ENCODE data around the gene FAXDC2.

Gene FAXDC2

DNA sequence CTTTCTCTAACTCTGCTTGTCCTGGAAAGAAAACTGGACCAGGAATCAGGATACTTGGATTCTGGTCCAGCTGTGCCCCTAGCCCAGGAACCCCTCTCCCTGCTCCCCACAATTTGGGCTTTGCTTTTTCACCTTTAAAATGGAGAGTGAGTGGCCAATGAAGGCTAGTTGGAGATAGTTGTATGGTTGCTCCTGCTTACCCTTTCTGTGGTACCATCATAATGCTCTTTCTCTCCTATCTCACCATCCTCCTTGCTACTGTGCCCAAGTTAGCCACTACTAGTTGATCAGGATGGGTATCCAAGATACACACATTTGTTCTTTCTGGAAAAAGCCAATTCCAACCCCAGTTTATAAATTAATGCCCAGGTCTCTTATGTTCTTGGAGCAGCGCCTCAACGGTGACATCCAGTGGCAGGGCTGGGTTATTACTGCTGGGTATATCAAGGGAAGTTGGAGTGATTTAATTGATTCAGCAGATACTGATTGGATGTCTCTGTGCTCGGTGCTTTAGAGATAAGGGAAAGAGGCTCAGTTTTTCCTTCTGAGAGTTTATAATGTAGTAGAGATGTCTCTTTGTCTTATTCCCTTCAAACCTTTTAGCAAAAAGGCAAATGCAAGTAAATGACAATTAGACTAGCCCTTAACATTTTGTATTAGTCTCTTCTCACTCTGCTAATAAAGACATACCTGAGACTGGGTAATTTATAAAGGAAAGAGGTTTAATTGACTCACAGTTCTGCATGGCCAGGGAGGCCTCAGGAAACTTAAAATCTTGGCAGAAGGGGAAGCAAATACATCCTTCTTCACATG lies 38.5 kb downstream of the FAXDC2 start:
- H3K4me1 Mint-ChIP-seq (ENCODE audit: low read depth) = peaks cover 36% of the 10 kb centered on the region
- H3K36me3 Mint-ChIP-seq (ENCODE audit: low read depth) = peaks cover 93% of the 10 kb centered on the region
- H3K27ac Mint-ChIP-seq = peak overlapping the region; percentile 77
- H3K9me3 Mint-ChIP-seq = no peaks in the 10 kb centered on the region
- no peaks in the 10 kb centered on the region for H3K27me3 Mint-ChIP-seq
- H3K4me3 Mint-ChIP-seq = no peak overlapping the region
- peak; percentile 65 for DNase-seq

DNA sequence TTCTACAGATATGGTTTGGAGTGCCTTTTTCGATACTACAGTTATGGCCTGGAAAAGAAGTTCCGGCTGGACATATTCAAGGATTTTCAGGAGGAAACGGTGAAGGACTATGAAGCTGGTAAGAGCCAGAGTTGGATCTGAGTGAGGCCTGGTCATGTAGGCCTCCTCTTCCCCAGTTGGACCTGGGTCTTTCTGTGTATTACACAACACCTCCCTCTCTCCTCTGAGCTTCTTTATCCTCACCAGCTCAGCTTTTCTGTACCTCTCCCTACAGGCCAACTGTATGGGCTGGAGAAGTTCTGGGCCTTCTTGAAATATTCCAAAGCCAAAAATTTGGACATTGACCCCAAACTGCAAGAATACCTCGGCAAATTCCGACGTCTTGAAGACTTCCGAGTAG lies 39.2 kb downstream of the FAXDC2 start:
- H3K4me1 Mint-ChIP-seq (ENCODE audit: low read depth) = peaks cover 33% of the 10 kb centered on the region
- H3K4me3 Mint-ChIP-seq = no peak overlapping the region
- H3K27ac Mint-ChIP-seq = peak overlapping the region; percentile 11

DNA sequence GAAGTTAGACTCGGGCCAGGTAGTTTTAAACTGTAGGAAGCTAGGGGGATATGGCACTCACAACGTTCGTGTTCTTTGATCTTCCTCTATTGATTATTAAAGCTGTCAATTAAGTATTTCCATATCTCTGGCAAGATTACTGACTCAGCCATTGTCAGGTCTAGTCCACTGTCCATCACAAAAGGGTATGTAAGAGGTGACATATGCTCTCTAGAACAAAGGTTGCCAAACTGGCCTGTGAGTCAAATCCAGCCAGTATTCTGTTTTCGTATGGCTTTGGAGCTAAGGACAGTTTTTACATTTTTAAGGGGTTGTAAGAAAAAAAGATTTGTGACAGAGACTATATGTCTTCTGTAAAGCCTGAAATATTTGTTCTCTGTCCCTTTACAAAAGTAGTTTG lies 44.2 kb downstream of the FAXDC2 start:
- Mint-ChIP-seq H3K27ac (no peak overlapping the region), H3K27me3 (no peaks in the 10 kb centered on the region)

More for the DNA sequence above, 39.2 kb downstream of the FAXDC2 start:
- peaks cover 93% of the 10 kb centered on the region for H3K36me3 Mint-ChIP-seq (ENCODE audit: low read depth)
- no peak for DNase-seq
- H3K27me3 Mint-ChIP-seq = no peaks in the 10 kb centered on the region
- no peaks in the 10 kb centered on the region for H3K9me3 Mint-ChIP-seq

DNA sequence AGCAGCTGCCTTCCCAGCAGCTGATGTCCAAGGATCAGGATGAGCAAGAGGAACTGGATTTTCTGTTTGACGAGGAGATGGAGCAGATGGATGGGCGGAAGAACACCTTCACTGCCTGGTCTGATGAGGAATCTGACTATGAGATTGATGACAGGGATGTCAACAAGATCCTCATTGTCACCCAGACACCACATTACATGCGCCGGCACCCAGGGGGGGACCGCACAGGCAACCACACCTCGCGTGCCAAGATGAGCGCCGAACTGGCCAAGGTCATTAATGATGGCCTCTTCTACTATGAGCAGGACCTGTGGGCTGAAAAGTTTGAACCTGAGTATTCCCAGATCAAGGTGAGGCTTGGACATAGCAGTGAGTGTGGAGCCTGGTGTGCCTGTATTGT lies 48.4 kb downstream of the FAXDC2 start:
- Mint-ChIP-seq H3K27ac (peak overlapping the region; percentile 82), H3K36me3 (ENCODE audit: low read depth) (peaks cover 98% of the 10 kb centered on the region), H3K9me3 (no peaks in the 10 kb centered on the region), H3K27me3 (no peaks in the 10 kb centered on the region), H3K4me3 (no peak overlapping the region), H3K4me1 (ENCODE audit: low read depth) (peaks cover 14% of the 10 kb centered on the region)
- no peak for DNase-seq

More for the DNA sequence above, 44.2 kb downstream of the FAXDC2 start:
- Mint-ChIP-seq H3K4me1 (ENCODE audit: low read depth) (peaks cover 7% of the 10 kb centered on the region), H3K9me3 (no peaks in the 10 kb centered on the region), H3K36me3 (ENCODE audit: low read depth) (peaks cover 95% of the 10 kb centered on the region), H3K4me3 (no peak overlapping the region)
- DNase-seq = no peak

DNA sequence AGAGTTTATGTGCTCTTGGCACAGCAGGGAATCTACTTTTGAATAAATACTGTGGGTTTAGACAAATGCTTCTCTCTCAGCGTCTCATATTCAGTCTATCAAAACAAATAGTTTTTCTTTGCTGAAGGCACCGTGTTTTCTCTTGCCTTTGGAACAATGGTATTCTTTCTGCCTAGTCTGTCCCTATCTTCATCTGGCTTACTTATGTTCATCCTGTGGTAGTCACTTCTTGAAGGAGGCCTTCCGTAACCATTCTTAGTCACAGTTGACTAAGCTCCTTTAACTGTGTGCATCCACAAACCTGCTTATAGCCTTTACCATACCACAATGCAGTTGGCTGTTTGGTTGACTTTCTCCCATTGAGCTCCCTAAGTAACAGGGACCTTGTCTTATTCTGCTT lies 49.3 kb downstream of the FAXDC2 start:
- Mint-ChIP-seq H3K4me3 (no peak overlapping the region), H3K36me3 (ENCODE audit: low read depth) (peaks cover 98% of the 10 kb centered on the region), H3K9me3 (no peaks in the 10 kb centered on the region), H3K27ac (peak overlapping the region; percentile 82), H3K27me3 (no peaks in the 10 kb centered on the region), H3K4me1 (ENCODE audit: low read depth) (peaks cover 14% of the 10 kb centered on the region)
- DNase-seq = no peak

DNA sequence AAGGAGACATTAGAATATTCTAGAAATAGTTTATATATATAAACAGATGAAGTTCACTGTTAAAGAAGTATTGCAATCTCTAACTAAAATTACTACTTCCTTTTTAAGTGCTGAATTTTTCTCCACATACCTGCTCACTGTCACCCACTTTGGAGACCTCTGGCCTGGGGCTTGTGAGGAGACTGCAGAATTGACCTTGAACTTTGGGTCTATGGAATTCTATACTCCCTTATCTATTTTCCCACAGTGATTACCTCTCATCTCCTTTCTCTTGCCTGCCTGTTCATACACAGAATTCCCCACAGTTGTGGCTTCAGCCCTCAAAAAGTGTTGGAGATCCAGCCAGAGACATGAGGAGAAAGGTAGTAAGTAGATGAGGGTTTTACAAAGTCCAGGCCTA lies 49.8 kb downstream of the FAXDC2 start:
- no peak for DNase-seq
- Mint-ChIP-seq H3K27me3 (no peaks in the 10 kb centered on the region), H3K4me1 (ENCODE audit: low read depth) (peaks cover 14% of the 10 kb centered on the region), H3K36me3 (ENCODE audit: low read depth) (peaks cover 93% of the 10 kb centered on the region), H3K27ac (peak overlapping the region; percentile 87), H3K4me3 (no peak overlapping the region), H3K9me3 (no peaks in the 10 kb centered on the region)

DNA sequence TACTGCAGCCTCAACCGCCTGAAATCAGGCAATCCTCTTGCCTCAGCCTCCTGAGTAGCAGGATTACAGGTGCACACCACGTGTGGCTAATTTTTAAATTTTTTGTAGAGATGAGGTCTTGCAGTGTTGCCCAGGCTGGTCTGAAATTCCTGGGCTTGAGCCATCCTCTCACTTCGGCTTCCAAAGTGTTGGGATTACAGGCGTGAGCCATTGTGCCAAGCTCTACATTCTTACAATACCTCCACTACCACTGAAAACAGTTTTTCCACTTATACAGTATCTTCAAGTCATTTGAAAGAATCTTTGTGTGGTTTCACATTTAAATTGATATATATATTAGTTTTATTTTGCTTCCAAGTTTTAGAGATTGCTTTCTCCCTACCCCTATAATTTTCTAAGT lies 52.6 kb downstream of the FAXDC2 start:
- Mint-ChIP-seq H3K4me1 (ENCODE audit: low read depth) (peaks cover 14% of the 10 kb centered on the region), H3K36me3 (ENCODE audit: low read depth) (peaks cover 93% of the 10 kb centered on the region), H3K27ac (peak overlapping the region; percentile 6), H3K9me3 (no peaks in the 10 kb centered on the region), H3K27me3 (no peaks in the 10 kb centered on the region), H3K4me3 (no peak overlapping the region)
- no peak for DNase-seq

DNA sequence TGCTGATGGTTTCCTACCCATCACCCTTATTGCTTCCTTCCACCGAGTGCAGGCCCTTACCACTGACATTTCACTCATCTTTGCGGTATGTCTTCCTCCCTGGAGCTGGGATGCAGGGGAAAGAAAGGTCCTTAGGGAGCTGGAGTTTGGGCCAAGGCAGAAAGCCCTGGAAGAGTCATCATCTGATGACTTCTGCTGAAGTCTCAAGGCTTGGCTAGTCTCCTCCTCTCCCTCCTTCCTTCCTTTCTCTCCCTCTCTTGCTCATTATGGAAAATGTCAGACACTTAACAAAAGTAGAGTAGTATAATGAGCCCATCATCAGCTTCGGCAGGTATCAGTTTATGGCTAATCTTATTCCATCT lies 55.2 kb downstream of the FAXDC2 start:
- H3K4me1 Mint-ChIP-seq (ENCODE audit: low read depth) = peaks cover 12% of the 10 kb centered on the region
- no peaks in the 10 kb centered on the region for H3K9me3 Mint-ChIP-seq
- no peaks in the 10 kb centered on the region for H3K27me3 Mint-ChIP-seq
- peaks cover 94% of the 10 kb centered on the region for H3K36me3 Mint-ChIP-seq (ENCODE audit: low read depth)
- peak overlapping the region; percentile 37 for H3K27ac Mint-ChIP-seq
- DNase-seq = no peak
- no peak overlapping the region for H3K4me3 Mint-ChIP-seq

DNA sequence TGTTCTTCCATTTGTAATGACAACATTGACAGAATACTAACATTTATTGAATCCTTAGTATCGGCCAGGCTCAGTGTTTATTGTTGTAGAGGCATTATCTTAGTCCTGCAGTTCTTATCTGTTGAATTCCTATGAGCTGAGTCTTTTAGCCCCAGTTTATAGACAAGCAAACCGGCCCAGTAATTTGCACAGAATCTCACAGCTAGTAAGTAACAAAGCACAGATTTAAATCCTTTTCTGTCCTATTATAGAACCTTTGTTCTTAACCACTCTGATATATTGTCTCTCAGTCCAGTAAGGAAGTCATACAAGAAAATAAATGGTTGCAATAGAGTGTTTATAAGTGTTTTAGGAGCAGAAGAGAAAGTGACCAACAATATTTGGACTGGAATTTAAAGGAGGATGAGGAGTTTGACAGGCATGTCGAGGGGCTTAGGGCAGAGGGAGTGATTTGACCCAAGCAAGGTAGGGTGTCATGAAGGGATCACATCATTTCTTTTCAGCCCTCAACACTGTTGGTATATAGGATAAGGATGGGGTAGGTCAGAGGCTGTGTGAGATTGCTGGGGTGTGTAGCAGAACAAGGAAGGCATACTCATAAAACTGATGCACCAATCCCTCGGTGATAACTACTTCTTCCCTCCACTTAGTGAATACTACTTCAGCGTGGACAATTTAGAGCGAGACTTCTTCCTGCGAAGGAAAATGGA lies 55.7 kb downstream of the FAXDC2 start:
- Mint-ChIP-seq H3K9me3 (no peaks in the 10 kb centered on the region), H3K4me1 (ENCODE audit: low read depth) (peaks cover 9% of the 10 kb centered on the region), H3K27ac (peak overlapping the region; percentile 37), H3K36me3 (ENCODE audit: low read depth) (peaks cover 94% of the 10 kb centered on the region), H3K4me3 (no peak overlapping the region), H3K27me3 (no peaks in the 10 kb centered on the region)
- DNase-seq = no peak

DNA sequence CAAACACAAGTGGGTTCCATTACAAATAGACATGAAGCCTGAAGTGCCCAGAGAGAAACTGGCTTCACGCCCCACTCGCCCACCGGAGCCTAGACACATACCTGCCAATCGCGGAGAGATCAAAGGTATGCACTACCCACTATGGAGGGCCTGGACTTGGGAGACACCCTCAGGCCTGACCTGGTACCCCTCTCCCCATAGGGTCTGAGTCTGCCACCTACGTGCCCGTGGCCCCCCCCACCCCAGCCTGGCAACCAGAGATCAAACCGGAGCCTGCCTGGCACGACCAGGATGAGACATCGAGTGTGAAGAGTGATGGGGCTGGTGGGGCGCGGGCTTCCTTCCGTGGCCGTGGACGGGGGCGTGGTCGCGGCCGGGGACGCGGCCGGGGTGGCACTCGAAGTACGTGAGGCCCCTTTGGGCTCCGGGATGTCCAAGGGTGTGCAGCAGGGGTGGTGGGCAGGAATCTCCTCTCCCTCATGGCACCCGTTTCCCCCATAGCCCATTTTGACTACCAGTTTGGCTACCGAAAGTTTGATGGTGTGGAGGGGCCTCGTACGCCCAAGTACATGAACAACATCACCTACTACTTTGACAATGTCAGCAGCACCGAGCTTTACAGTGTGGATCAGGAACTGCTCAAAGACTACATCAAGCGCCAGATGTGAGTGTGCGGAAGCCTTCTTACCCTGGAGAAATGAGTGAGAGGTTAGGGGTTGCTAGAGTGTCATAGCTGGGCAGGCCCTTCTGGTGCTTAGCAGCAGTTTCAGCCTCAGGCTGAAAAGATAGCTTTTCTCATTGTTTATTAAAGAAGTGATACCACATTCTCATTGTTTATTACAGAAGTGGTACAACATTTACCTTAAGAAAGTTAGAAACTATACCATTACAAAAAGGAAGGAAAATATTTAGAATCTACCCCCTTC lies 56.5 kb downstream of the FAXDC2 start:
- no peaks in the 10 kb centered on the region for H3K9me3 Mint-ChIP-seq
- H3K4me3 Mint-ChIP-seq = no peak overlapping the region
- no peak for DNase-seq
- no peaks in the 10 kb centered on the region for H3K27me3 Mint-ChIP-seq
- H3K36me3 Mint-ChIP-seq (ENCODE audit: low read depth) = peaks cover 91% of the 10 kb centered on the region
- peaks cover 3% of the 10 kb centered on the region for H3K4me1 Mint-ChIP-seq (ENCODE audit: low read depth)
- peak overlapping the region; percentile 55 for H3K27ac Mint-ChIP-seq

DNA sequence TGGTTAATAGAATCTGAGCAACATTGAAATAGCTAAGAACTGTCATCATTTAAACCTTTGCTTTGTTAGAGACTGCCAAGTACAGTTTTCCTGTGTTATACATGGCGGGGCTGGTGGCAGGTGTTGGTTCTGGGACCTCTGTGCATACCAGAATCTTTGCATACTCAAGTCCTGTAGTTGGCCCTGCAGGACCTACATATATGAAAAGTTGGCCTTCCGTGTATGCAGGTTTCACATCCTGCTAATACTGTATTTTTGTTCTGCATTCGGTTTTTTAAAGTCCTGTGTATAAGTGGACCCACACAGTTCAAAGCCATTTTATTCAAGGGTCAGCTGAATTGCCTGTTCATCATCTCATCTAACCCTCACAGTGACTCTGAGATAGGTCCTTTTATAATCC lies 58.9 kb downstream of the FAXDC2 start:
- no peaks in the 10 kb centered on the region for H3K27me3 Mint-ChIP-seq
- DNase-seq = no peak
- peaks cover 22% of the 10 kb centered on the region for H3K4me1 Mint-ChIP-seq (ENCODE audit: low read depth)
- H3K9me3 Mint-ChIP-seq = no peaks in the 10 kb centered on the region
- H3K4me3 Mint-ChIP-seq = no peak overlapping the region
- no peak overlapping the region for H3K27ac Mint-ChIP-seq
- H3K36me3 Mint-ChIP-seq (ENCODE audit: low read depth) = peaks cover 92% of the 10 kb centered on the region

DNA sequence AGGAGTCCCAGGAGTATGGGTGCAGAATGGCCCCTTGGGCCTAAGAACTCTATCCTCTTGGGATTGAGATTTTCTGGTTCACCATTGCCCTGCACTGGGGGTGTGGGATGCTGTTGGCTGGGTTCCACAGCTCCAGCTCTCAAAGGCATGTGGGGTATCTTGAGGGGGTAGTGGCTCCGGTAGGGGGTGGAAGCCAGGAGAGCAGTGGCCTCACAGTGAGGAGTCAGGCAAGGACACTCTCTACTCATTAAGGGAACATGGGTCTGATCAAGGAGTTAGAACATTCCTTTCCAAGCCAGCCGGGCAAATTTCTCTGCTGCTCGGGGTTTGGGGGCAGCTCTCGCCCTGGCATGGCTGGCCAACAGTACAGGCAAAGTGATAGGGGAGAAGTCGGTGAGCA lies 62.2 kb downstream of the FAXDC2 start:
- peaks cover 87% of the 10 kb centered on the region for H3K36me3 Mint-ChIP-seq (ENCODE audit: low read depth)
- H3K27me3 Mint-ChIP-seq = no peaks in the 10 kb centered on the region
- no peak overlapping the region for H3K4me3 Mint-ChIP-seq
- peak overlapping the region; percentile 91 for H3K27ac Mint-ChIP-seq
- H3K9me3 Mint-ChIP-seq = no peaks in the 10 kb centered on the region
- peaks cover 54% of the 10 kb centered on the region for H3K4me1 Mint-ChIP-seq (ENCODE audit: low read depth)
- DNase-seq = no peak

DNA sequence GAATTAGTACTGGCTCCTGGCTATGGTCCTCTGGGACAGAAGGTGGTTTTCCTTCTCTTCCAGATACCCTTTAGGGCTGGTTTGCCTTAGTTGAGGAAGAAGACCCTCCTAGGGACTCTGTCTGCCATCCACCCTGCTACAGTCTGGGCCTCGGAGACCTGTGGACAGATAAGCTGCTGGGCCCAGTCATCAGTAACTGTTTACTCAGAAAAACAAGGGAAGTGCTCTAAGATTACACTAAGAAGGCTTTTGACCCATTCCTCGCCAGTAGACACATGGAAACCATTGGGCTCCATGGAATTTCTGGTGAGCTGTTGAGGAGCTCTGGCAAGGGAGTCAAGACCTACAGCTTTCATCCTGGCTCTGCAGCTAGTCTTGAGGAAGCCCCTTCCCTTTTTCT lies 64.0 kb downstream of the FAXDC2 start:
- no peaks in the 10 kb centered on the region for H3K9me3 Mint-ChIP-seq
- H3K27ac Mint-ChIP-seq = peak overlapping the region; percentile 91
- peaks cover 81% of the 10 kb centered on the region for H3K36me3 Mint-ChIP-seq (ENCODE audit: low read depth)
- H3K4me3 Mint-ChIP-seq = no peak overlapping the region
- peaks cover 72% of the 10 kb centered on the region for H3K4me1 Mint-ChIP-seq (ENCODE audit: low read depth)
- no peak for DNase-seq
- no peaks in the 10 kb centered on the region for H3K27me3 Mint-ChIP-seq

DNA sequence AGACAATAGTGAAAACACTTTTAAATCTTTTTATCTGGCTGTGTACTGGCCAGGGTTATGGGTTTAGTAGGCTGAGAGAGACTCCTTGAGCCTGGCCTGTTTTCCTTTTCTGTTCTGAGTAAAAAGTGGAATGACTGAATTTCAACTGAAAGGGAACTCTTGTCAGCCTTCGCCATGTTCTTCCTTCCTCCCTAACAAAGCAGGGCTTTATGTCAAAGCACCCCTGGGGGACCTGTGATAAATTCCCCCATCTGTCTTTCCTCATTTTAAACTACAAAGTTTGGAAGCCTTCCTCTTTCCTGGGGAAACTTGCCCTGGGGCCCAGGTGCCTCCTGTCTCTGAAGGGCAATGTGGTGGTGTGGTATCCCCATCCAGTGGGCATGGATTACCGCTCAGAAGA lies 65.5 kb downstream of the FAXDC2 start:
- Mint-ChIP-seq H3K4me1 (ENCODE audit: low read depth) (peaks cover 83% of the 10 kb centered on the region), H3K36me3 (ENCODE audit: low read depth) (peaks cover 78% of the 10 kb centered on the region), H3K9me3 (no peaks in the 10 kb centered on the region), H3K27me3 (no peaks in the 10 kb centered on the region), H3K27ac (peak overlapping the region; percentile 83), H3K4me3 (no peak overlapping the region)
- DNase-seq = no peak

All from activated T-cell treated with anti-CD3 and anti-CD28 coated beads, Interleukin-2, amount 50 U/mL, for 24 hours (primary cell).